CD14-positive monocyte (primary cell): ENCODE results near the gene ZNF544. TPM values are rescaled to one million over a fixed set of nuclear protein-coding genes. Genes with fewer than 3 reads are reported as not detected.

Experiments used
- DNase-seq, 3 donors: peaks; one replicate each; pipeline ENCODE4 v3.0.0-alpha.2; 2011 to 2022
- H2AFZ ChIP-seq: 2 replicates; pipeline ENCODE4 v1.6.0; 2012; ENCODE audit warnings: mild to moderate bottlenecking, low read depth, low read length, inconsistent platforms; ENCODE audit not compliant: insufficient read depth, poor library complexity, severe bottlenecking
- H3K27ac ChIP-seq, 2 donors: 1 replicate in 1 of 2; 2 replicates in 1 of 2; pipeline ENCODE4 v1.5.1; 2012 to 2013; ENCODE audit warnings: low read length in 2 of 2, control low read depth in 1 of 2, inconsistent platforms in 1 of 2, low read depth in 1 of 2, mild to moderate bottlenecking in 1 of 2
- H3K27me3 ChIP-seq, 2 donors: one replicate each; pipeline versions ENCODE4 v1.6.0 to v1.6.1; 2011 to 2013; ENCODE audit warnings: low read length in 2 of 2; ENCODE audit not compliant: control insufficient read depth in 2 of 2, insufficient read depth in 2 of 2
- H3K36me3 ChIP-seq, 2 donors: replicated peaks in 1 of 2; 1 replicate in 1 of 2; 2 replicates in 1 of 2; pipeline versions ENCODE4 v1.5.1 to v1.6.1; 2012 to 2013; ENCODE audit warnings: low read length in 2 of 2, control low read depth in 1 of 2, inconsistent platforms in 1 of 2, mild to moderate bottlenecking in 1 of 2; ENCODE audit not compliant: insufficient read depth in 2 of 2, control insufficient read depth in 1 of 2
- H3K4me1 ChIP-seq, 2 donors: 1 replicate in 1 of 2; 2 replicates in 1 of 2; pipeline versions ENCODE4 v1.5.1 to v1.6.1; 2012 to 2013; ENCODE audit warnings: low read length in 2 of 2, control low read depth in 1 of 2, inconsistent platforms in 1 of 2, mild to moderate bottlenecking in 1 of 2, moderate library complexity in 1 of 2; ENCODE audit not compliant: insufficient read depth in 2 of 2, control insufficient read depth in 1 of 2
- H3K4me2 ChIP-seq: replicated peaks from 2 replicates; pipeline ENCODE3; 2012; ENCODE audit warnings: low read length, moderate library complexity, mild to moderate bottlenecking; ENCODE audit not compliant: poor library complexity, severe bottlenecking; ENCODE audit errors: extremely low read depth
- H3K4me3 ChIP-seq, 3 experiments: fragments of 200-600 bp in 1 of 3; sonication (generic) in 1 of 3; replicated peaks in 1 of 3; 1 replicate in 2 of 3; 2 replicates in 1 of 3; pipeline ENCODE4 v1.5.1; 2011 to 2013; ENCODE audit warnings: low read length in 3 of 3, mild to moderate bottlenecking in 3 of 3, control low read depth in 2 of 3, low read depth in 2 of 3, inconsistent platforms in 1 of 3, moderate library complexity in 1 of 3
- H3K79me2 ChIP-seq: 2 replicates; pipeline ENCODE4 v1.6.0; 2012; ENCODE audit warnings: mild to moderate bottlenecking, control low read depth, inconsistent platforms, low read length, moderate library complexity; ENCODE audit not compliant: insufficient read depth
- H3K9ac ChIP-seq: 2 replicates; pipeline ENCODE4 v1.6.0; 2017; ENCODE audit warnings: low read length, mild to moderate bottlenecking; ENCODE audit not compliant: insufficient read depth, poor library complexity, severe bottlenecking
- H3K9me3 ChIP-seq, 2 donors: replicated peaks in 1 of 2; 1 replicate in 1 of 2; 2 replicates in 1 of 2; pipeline versions ENCODE4 v1.5.1 to v1.6.1; 2012 to 2013; ENCODE audit warnings: low read length in 2 of 2, control low read depth in 1 of 2; ENCODE audit not compliant: control insufficient read depth in 1 of 2, insufficient read depth in 1 of 2
- H4K20me1 ChIP-seq: 2 replicates; pipeline ENCODE4 v1.6.0; 2012; ENCODE audit warnings: mild to moderate bottlenecking, low read length, control low read depth, moderate library complexity; ENCODE audit not compliant: insufficient read depth
- H3K27ac Mint-ChIP-seq, 7 donors: one replicate each; pipeline ENCODE4 v1.8.0; 2020; ENCODE audit warnings: mild to moderate bottlenecking in 7 of 7, mixed read lengths in 7 of 7, moderate library complexity in 6 of 7, inconsistent platforms in 2 of 7
- H3K27me3 Mint-ChIP-seq, 3 donors: one replicate each; pipeline ENCODE4 v1.8.0; 2021 to 2022; ENCODE audit warnings: low read depth in 3 of 3, mild to moderate bottlenecking in 3 of 3, mixed read lengths in 3 of 3, moderate library complexity in 3 of 3, inconsistent platforms in 1 of 3
- H3K36me3 Mint-ChIP-seq, 2 donors: one replicate each; pipeline ENCODE4 v1.8.0; 2020; ENCODE audit warnings: mixed read lengths in 2 of 2, inconsistent platforms in 1 of 2, mild to moderate bottlenecking in 1 of 2
- H3K4me1 Mint-ChIP-seq: one replicate; pipeline ENCODE4 v1.8.0; 2020; ENCODE audit warnings: mild to moderate bottlenecking, mixed read lengths
- H3K4me3 Mint-ChIP-seq, 2 donors: one replicate each; pipeline ENCODE4 v1.8.0; 2020; ENCODE audit warnings: mild to moderate bottlenecking in 2 of 2, mixed read lengths in 2 of 2, moderate library complexity in 1 of 2
- H3K9me3 Mint-ChIP-seq, 7 donors: one replicate each; pipeline ENCODE4 v1.8.0; 2020 to 2022; ENCODE audit warnings: mixed read lengths in 7 of 7, mild to moderate bottlenecking in 6 of 7, moderate library complexity in 6 of 7, inconsistent platforms in 2 of 7
- WGBS: methylation state at CpG from one replicate; pipeline ENCODE4 v1.1.5; 2013; ENCODE audit warnings: missing lambda C conversion rate; ENCODE audit not compliant: insufficient coverage; 5-methylcytosine and 5-hydroxymethylcytosine counted together
- intact Hi-C, 2 donors: fragments of 100-400 bp; cut with micrococcal nuclease; formaldehyde crosslinking; loops; one replicate each; pipeline versions ENCODE4 v1.15.0 to v1.15.1; 2023
- polyA plus RNA-seq, 3 donors: library from polyadenylated mRNA; depleted of rRNA in 1 of 3; unstranded in 2 of 3; stranded (reverse) in 1 of 3; fragments of 300-500 nt in 2 of 3; fragments of >200 nt in 1 of 3; fragmentation: Illumina TruSeq in 2 of 3; gene quantifications; 1 replicate in 2 of 3; 2 replicates in 1 of 3; pipeline ENCODE4 v1.2.3, GENCODE V29; 2012 to 2021
- TF ChIP-seq, protein P1 (sequence below): fragments of 200-600 bp; IDR thresholded peaks from one replicate; pipeline ENCODE4 v1.8.0; 2022; ENCODE audit warnings: antibody characterized with exemption, mild to moderate bottlenecking

The ZNF544 gene
- polyA plus RNA-seq, 3 donors: 1.5 to 7.9 (median 2.2) TPM

DNA sequence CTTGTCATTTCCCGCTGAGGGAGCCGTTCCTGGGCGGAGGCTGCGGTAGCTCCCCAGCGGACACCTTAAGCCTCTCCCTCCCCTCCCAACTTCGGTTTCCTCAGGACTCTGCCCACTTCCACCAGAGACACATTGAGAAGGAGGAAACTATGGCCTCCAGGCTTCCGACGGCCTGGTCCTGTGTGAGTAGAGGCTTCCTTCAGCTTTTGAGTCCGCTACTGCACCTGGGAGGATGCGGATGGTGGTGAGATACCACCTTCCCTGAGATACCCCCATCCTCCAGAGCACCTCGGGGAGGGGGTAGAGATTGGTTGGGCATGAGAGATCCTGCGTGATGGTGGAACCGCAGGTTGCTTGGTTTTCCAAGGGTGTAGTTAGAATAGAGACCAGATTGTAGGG is 44.9 kb upstream of the ZNF544 start:
- Histone ChIP-seq H3K4me2 (peak overlapping the region; percentile 73), H3K4me3 (peak overlapping the region; percentile 60 to 84 (median 67)), H3K36me3 (peaks cover 15 to 45% of the 10 kb centered on the region in 2 donors), H4K20me1 (no peaks in the 10 kb centered on the region), H2AFZ (peak overlapping the region; percentile 66), H3K9me3 (peaks cover 84 to 85% of the 10 kb centered on the region in 2 donors), H3K79me2 (peaks cover 12% of the 10 kb centered on the region), H3K27ac (peak overlapping the region; percentile 97 to 99), H3K27me3 (no peaks in the 10 kb centered on the region), H3K9ac (peak overlapping the region; percentile 94), H3K4me1 (peaks cover 13 to 14% of the 10 kb centered on the region in 2 donors)
- TF ChIP-seq, protein P1, sequence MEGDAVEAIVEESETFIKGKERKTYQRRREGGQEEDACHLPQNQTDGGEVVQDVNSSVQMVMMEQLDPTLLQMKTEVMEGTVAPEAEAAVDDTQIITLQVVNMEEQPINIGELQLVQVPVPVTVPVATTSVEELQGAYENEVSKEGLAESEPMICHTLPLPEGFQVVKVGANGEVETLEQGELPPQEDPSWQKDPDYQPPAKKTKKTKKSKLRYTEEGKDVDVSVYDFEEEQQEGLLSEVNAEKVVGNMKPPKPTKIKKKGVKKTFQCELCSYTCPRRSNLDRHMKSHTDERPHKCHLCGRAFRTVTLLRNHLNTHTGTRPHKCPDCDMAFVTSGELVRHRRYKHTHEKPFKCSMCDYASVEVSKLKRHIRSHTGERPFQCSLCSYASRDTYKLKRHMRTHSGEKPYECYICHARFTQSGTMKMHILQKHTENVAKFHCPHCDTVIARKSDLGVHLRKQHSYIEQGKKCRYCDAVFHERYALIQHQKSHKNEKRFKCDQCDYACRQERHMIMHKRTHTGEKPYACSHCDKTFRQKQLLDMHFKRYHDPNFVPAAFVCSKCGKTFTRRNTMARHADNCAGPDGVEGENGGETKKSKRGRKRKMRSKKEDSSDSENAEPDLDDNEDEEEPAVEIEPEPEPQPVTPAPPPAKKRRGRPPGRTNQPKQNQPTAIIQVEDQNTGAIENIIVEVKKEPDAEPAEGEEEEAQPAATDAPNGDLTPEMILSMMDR: no peak
- Mint-ChIP-seq H3K27me3 (peaks cover 1 to 5% (median 1%) of the 10 kb centered on the region in 3 donors), H3K4me1 (peaks cover 14% of the 10 kb centered on the region), H3K9me3 (peaks cover 48 to 98% (median 96%) of the 10 kb centered on the region in 7 donors), H3K4me3 (peak overlapping the region; percentile 83 to 91), H3K36me3 (peaks cover 32 to 55% of the 10 kb centered on the region in 2 donors), H3K27ac (peak overlapping the region; percentile 98 to 100 (median 99))
- intact Hi-C loops: loop anchor here (2.0 to 10.0 kb wide), 9 partner anchors 93 to 1779 kb away; partner anchors contain the start of genes ZNF606 (in 2 of the 2), ERVK3-1 (in 1 of the 2), TRAPPC2B (in 1 of the 2) and ZNF547 (in 1 of the 2)
- 41% methylated on average over 5 of the region's 13 CpGs for WGBS
- no peak for DNase-seq

DNA sequence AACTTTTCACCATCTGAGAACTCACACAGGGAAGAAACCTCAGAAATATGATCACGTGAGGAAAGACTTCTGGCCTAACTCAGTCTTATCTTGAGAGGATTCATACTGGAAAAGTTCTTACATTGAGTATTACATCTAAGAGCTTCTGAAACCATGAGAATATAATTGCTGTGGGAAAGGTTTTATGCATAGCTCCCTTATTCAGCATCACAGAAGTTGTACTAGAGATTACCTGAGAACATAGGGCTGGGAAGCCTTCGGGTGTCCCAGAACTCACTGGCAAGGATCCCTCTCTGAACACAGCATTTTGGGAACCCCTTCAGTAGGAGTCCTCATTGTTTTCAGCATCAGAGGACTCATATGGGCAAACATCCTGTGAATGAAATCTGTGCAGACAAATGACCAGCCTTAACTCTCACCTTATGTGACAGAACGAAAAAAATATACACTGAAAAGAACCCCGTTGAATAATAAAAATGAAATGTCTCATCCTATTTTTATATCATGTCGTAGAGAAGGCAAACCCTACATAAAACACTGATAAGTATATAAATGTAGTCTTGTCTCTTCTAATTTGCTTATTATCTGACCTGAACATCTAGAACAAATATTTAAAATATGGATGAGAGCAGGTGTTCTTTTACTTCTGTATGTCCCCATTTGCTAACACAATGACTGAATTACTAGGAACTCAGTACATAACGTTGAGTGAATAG is 31.7 kb upstream of the ZNF544 start:
- Histone ChIP-seq H3K36me3 (peaks cover 34 to 98% of the 10 kb centered on the region in 2 donors), H3K9ac (no peak overlapping the region), H3K9me3 (peaks cover 87 to 100% of the 10 kb centered on the region in 2 donors), H3K27ac (no peak overlapping the region), H3K27me3 (no peaks in the 10 kb centered on the region), H3K4me2 (no peak overlapping the region), H3K4me1 (no peaks in the 10 kb centered on the region), H3K4me3 (peak overlapping the region in 1 of 3 experiments; percentile 62), H4K20me1 (no peaks in the 10 kb centered on the region), H2AFZ (no peak overlapping the region), H3K79me2 (no peaks in the 10 kb centered on the region)
- Mint-ChIP-seq H3K27me3 (peaks cover 0 to 2% (median 0%) of the 10 kb centered on the region in 3 donors), H3K4me3 (no peak overlapping the region), H3K36me3 (peaks cover 68 to 94% of the 10 kb centered on the region in 2 donors), H3K27ac (no peak overlapping the region), H3K4me1 (no peaks in the 10 kb centered on the region), H3K9me3 (peaks cover 72 to 99% (median 98%) of the 10 kb centered on the region in 7 donors)
- 100% methylated on average over 1 of the region's 6 CpGs for WGBS
- no peak for DNase-seq
- TF ChIP-seq, protein P1: no peak
- intact Hi-C loops: no loop called here
